GM18499 (cell line): ENCODE results near the gene MNX1.

ENCODE experiments used
- ATAC-seq: cut with Tn5 transposase; IDR thresholded peaks from one replicate; pipeline ENCODE4 v1.9.1; 2021; ENCODE audit warnings: moderate number of reproducible peaks; ENCODE audit not compliant: insufficient read depth, unreplicated experiment

The MNX1 gene

DNA sequence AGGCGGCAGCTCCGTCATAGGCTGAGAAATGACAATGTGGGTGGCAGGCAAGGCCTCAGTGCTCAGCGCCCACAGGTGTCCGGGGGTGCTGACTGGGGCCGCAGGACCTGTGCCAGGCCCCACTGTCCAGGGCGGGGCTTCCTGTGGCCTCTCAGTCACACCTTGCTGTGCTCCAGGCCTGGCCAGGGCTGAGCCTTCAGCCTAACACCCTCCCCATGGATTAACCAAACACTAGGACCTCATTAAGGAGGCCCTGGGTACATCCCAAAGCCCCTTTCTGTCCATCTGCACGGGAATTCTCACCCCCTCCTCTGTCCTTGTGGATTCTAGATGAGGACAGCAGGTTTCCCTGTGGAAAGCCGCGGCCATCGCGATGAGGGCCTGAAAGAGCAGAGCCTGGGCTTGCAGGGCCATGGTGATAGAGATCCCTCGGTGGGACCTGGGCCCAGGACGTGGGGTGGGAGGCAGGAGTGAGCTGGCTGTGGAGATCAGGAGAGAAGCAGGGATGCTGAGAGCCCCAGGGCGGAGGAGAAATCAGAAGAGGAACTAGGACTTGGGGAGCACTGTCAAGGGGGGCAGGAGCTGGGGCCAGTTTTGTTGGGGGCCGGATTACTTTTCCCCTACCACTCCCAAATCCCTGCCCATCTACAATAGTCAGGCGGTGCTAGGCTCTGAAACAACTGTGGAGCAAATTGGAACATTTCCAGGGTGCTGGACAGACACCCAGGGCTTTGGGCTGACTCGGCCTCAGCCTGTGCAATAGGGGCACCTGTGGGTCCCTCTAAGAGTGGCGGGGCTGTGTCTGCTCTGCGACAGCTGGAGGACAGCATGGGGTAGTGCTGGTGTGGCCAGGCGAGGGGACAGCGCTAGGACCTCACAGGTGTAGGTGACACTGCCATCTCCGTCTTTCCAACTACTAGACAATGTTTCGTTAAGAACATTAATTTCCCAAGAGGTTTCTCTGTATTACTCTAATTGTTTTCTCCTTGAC, 23.3 kb upstream of the MNX1 start:
- ATAC-seq = no peak

DNA sequence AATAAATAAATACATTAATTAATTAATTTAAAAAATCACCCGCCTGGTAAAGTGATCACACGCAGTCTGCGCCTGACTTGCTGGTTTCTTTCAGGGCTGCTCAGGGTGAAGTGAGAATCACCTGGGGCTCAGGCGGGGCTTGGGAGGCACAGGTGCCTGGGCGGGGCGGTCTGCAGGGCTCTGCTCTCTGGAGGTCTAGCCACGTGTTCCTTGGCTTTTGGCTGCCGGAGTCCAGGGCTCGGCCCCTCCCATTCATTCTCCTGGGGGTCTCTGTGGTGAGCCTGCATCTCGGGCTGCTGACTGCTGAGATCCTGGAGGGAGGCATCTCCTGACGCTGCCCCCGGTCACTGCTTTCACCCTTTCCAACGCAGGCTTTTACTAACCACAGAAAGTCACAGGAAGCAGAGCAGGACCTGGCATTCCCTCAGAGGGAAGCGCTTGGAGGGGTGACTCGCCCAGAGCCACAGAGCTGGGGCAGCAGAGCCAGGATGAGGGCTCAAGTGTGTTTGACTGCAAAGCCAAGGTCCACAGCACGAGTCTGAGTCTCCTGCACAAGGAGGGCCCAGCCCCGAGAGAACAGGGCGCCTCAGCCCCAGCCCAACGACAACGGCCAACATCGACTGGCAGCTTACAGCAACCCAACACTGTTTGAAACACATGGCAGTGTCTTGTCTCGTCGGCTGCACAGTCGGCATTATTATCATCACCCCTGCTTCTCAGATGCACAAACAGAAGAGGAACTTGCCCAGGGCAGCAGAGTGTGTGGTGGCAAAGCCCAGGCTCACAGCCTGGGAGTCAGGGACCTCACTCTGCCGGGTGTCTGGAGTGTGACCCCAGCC, 22.4 kb upstream of the MNX1 start:
- no peak for ATAC-seq

DNA sequence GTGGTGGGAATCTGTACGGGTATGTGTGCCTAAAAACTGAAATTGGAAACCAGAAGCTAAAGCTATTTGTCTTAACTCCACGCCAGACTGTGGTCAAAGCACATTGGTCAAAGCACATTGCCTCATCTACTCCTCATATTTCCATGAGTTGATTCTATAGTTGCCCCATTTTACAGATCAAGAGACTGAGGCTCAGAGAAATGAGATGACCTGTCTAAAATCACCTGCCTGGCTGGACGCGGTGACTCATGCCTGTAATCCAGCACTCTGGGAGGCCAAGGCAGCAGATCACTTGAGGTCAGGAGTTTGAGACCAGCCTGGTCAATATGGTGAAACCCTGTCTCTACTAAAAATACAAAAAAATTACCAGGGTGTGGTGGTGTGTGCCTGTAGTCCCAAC, 21.7 kb upstream of the MNX1 start:
- no peak for ATAC-seq

- ATAC-seq = no peak
These were observed 17.9 kb upstream of the MNX1 start for GRCh38 chr7:157028199-157028903.

DNA sequence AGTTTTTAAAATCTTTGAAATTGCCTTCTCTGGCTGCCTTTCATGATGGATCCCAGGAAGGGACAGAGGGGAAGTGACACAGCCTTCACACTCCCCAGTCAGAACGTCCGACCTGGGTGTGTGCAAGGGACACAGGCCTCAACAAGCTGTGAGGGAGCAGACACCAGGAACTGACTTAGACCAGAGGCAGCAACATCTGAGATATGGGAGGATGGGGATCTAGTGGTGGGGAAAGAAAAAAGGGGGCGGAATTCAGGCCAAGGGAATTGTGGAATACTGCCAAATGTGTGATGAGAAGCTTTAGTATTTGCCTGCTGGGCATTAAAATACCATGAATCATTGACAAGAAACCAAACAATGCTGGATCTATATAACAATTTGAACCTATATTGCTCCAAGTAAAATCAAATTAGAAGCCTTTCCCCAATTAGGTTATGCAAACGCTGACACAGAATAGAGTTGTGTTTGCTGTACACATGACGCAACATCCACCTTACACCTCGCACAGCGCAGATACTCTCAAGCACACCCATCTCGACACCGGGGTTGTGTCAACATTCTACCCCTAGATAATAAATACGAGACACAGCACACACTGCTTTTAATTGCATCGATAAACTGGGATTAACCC, 17.2 kb upstream of the MNX1 start:
- no peak for ATAC-seq

DNA sequence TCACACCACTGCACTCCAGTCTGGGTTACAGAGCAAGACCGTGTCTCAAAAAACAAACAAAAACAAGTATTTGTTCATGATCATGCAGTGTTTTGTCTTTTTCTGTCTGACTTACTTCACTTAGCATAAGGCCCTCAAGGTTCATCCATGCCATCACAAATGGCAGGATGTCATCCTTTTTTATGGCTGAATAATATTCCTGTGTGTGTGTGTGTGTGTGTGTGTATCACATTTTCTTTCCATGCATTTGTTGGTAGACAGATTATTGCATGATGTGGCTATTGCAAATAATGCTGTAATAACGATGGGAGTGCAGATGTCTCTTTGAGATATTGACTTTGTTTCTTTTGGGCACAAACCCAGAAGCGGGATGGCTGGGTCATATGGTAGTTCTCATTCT, 14.3 kb upstream of the MNX1 start:
- no peak for ATAC-seq

DNA sequence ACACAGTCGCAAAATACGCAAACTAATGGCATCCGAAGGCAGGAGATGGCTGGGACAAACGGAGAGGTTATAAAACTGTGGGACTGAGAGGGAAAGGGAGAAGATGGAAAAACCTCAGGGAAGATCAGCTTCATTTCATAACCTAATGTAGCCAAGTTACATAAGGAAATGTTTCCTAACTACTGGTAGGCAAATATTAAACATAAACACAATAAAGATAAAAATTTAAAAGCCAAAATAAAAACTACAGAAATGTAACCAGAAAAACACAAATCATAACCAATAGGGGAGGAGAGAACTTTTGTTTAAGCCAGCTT, 13.1 kb upstream of the MNX1 start:
- no peak for ATAC-seq

- ATAC-seq = no peak
These were observed 12.5 kb upstream of the MNX1 start for GRCh38 chr7:157022681-157023588.

GRCh38 chr7:157021871-157022680, 11.6 kb upstream of the MNX1 start:
- ATAC-seq = no peak

DNA sequence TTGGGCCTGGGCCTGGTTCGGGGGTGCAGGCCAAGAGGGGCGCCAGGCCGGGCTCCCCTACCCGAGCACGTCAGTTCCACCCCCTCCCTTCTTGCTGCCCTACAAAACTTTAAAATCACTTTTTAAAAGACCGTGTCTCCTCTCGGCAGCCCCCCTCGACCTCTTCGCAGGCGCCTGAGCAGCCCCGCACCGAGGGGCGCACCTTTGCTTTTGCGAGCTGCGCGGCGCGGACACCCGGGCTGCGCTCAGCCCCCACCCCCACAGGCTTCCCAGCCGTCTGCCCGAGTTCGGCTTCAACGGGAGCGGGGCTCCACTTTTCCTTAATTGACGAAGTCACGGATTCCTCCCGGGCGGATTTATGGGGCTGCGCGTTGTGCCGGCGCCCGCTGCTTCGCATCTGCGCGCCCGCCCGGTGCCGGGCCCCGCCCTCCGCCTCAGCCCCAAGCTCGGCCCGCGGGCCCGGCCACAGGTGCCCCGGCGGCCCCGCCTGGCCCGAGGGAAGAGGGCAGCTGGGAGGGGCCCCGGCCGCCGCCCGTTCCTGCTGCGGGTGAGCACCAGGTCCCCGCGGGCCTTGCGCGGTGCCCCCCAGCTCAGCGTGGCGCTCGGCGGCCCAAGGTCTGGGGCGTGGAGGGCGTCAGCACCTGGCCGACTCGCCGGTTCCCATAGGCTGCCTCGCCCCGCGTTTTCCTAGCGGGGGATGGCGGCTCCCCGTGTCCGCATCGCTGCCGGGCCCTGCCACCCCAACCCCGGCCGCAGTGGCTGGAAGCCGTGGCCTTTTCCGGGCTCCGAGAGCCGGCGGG, 10.8 kb upstream of the MNX1 start:
- ATAC-seq = no peak

- ATAC-seq = no peak
These were observed 10.1 kb upstream of the MNX1 start for GRCh38 chr7:157020514-157021070.

GRCh38 chr7:157019718-157020451, 9.4 kb upstream of the MNX1 start:
- ATAC-seq = no peak

GRCh38 chr7:157018997-157019608, 8.6 kb upstream of the MNX1 start:
- no peak for ATAC-seq

GRCh38 chr7:157018328-157018996, 8.0 kb upstream of the MNX1 start:
- no peak for ATAC-seq

DNA sequence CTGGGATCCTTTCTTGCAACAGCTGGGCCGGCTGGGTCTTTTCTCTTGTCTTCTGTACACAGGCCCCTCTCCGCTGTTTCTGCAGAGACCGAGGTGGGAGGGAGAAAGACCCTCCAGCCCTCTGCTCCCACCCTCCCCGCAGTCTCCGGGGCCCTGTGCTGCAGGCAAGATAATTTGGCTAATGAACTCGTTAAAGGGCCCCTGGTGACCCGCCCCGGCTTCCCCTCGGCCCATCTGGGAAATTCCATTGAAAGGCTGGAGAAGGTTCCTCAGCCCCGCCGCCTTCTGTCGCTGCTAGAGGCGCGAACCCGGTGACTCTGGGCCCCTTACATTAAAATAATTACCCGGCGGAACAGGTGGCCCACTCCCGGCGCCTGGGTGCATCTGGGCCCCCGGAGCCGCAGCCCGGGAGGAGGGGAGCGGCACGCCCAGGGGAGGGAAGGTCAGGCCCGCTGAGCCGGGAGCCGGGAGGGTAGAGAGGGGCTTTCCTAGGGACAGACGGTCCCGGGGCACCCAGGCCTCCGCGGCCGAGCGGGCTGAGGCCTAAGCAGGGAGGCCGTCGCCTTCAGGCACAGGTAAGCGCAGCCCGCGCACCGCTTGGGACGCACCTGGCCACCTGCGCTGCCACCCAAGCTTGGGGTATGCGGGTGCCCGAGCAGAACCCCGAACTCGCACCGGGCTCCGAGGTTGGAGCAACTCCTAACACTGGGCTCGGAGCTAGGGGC, 7.3 kb upstream of the MNX1 start:
- ATAC-seq = no peak
